Rectal smooth muscle tissue (tissue), 1 donor: ENCODE data around the gene LSM12.
"Not testable (repeated sequence)": the region's sequence is repeated elsewhere in the genome, so short reads cannot be mapped to it uniquely, and the experiment has no call there.

Experiments
- H3K27ac ChIP-seq: one replicate; pipeline ENCODE4 v1.7.0; 2013; ENCODE audit warnings: low read depth, low read length, inconsistent platforms
- H3K27me3 ChIP-seq: one replicate; pipeline ENCODE4 v1.7.0; 2013; ENCODE audit warnings: low read length; ENCODE audit not compliant: control insufficient read depth, insufficient read depth
- H3K36me3 ChIP-seq: one replicate; pipeline ENCODE4 v1.7.0; 2013; ENCODE audit warnings: low read length; ENCODE audit not compliant: control insufficient read depth, insufficient read depth
- H3K4me1 ChIP-seq: one replicate; pipeline ENCODE4 v1.7.0; 2013; ENCODE audit warnings: low read length; ENCODE audit not compliant: control insufficient read depth, insufficient read depth
- H3K4me3 ChIP-seq: one replicate; pipeline ENCODE4 v1.7.0; 2013; ENCODE audit warnings: low read length
- H3K9ac ChIP-seq: one replicate; pipeline ENCODE4 v1.7.0; 2013; ENCODE audit warnings: low read length

Gene LSM12

GRCh38 chr17:44004077-44004760, 62.3 kb downstream of the LSM12 start, which contains the start of gene NAGS:
Gene NAGS, plus strand, starts transcription at chr17:44004622. Its CDS starts 42 bp downstream, at chr17:44004664.
- Histone ChIP-seq H3K4me1 (peaks cover 8% of the 10 kb centered on the region), H3K27me3 (peaks cover 12% of the 10 kb centered on the region), H3K36me3 (no peaks in the 10 kb centered on the region), H3K27ac (no peak within 1 kb of the TSS), H3K9ac (peak within 1 kb of the TSS; percentile 8), H3K4me3 (peak within 1 kb of the TSS; percentile 29)

GRCh38 chr17:44002141-44002848, 64.2 kb downstream of the LSM12 start:
- Histone ChIP-seq H3K9ac (no peak overlapping the region), H3K4me1 (peaks cover 3% of the 10 kb centered on the region), H3K27ac (no peak overlapping the region), H3K4me3 (no peak overlapping the region), H3K27me3 (peaks cover 12% of the 10 kb centered on the region), H3K36me3 (no peaks in the 10 kb centered on the region)

- no peaks in the 10 kb centered on the region for H3K4me1 ChIP-seq
- H3K27me3 ChIP-seq, result peaks cover 12% of the 10 kb centered on the region
- H3K27ac ChIP-seq, result no peak overlapping the region
- H3K36me3 ChIP-seq, result no peaks in the 10 kb centered on the region
- H3K4me3 ChIP-seq, result no peak overlapping the region
- no peak overlapping the region for H3K9ac ChIP-seq
Observed at GRCh38 chr17:44001461-44001920, 65.0 kb downstream of the LSM12 start.

GRCh38 chr17:44000871-44001460, 65.5 kb downstream of the LSM12 start:
- Histone ChIP-seq H3K4me1 (no peaks in the 10 kb centered on the region), H3K27me3 (peaks cover 12% of the 10 kb centered on the region), H3K27ac (no peak overlapping the region), H3K9ac (no peak overlapping the region), H3K4me3 (no peak overlapping the region), H3K36me3 (no peaks in the 10 kb centered on the region)

- Histone ChIP-seq H3K4me1 (no peaks in the 10 kb centered on the region), H3K27me3 (peaks cover 5% of the 10 kb centered on the region), H3K27ac (no peak overlapping the region), H3K4me3 (no peak overlapping the region), H3K36me3 (no peaks in the 10 kb centered on the region), H3K9ac (no peak overlapping the region)
Observed at GRCh38 chr17:44000141-44000860, 66.2 kb downstream of the LSM12 start.

- Histone ChIP-seq H3K27me3 (peaks cover 3% of the 10 kb centered on the region), H3K27ac (no peak overlapping the region), H3K4me3 (no peak overlapping the region), H3K4me1 (no peaks in the 10 kb centered on the region), H3K36me3 (no peaks in the 10 kb centered on the region), H3K9ac (no peak overlapping the region)
Observed at GRCh38 chr17:43999024-43999423, 67.4 kb downstream of the LSM12 start.

GRCh38 chr17:43998552-43998951, 67.9 kb downstream of the LSM12 start:
- Histone ChIP-seq H3K27me3 (peaks cover 3% of the 10 kb centered on the region), H3K4me1 (no peaks in the 10 kb centered on the region), H3K4me3 (no peak overlapping the region), H3K9ac (no peak overlapping the region), H3K36me3 (no peaks in the 10 kb centered on the region), H3K27ac (no peak overlapping the region)

GRCh38 chr17:43997180-43997579, 69.3 kb downstream of the LSM12 start:
- not testable (repeated sequence) for H3K9ac ChIP-seq, H3K36me3 ChIP-seq, H3K4me3 ChIP-seq, H3K27me3 ChIP-seq, H3K27ac ChIP-seq, H3K4me1 ChIP-seq

- no peaks in the 10 kb centered on the region for H3K36me3 ChIP-seq
- H3K27me3 ChIP-seq, result peaks cover 3% of the 10 kb centered on the region
- no peak overlapping the region for H3K4me3 ChIP-seq
- no peaks in the 10 kb centered on the region for H3K4me1 ChIP-seq
- H3K9ac ChIP-seq, result no peak overlapping the region
- H3K27ac ChIP-seq, result no peak overlapping the region
Observed at GRCh38 chr17:43995150-43995471, 71.4 kb downstream of the LSM12 start.

- Histone ChIP-seq H3K9ac (no peak overlapping the region), H3K36me3 (no peaks in the 10 kb centered on the region), H3K4me3 (peak overlapping the region; percentile 26)
Observed at GRCh38 chr17:43994272-43995149, 72.0 kb downstream of the LSM12 start.

GRCh38 chr17:43992641-43993040, 73.8 kb downstream of the LSM12 start:
- peaks cover 6% of the 10 kb centered on the region for H3K27me3 ChIP-seq
- no peaks in the 10 kb centered on the region for H3K4me1 ChIP-seq
- H3K36me3 ChIP-seq, result no peaks in the 10 kb centered on the region
- H3K9ac ChIP-seq, result no peak overlapping the region
- H3K4me3 ChIP-seq, result no peak overlapping the region
- no peak overlapping the region for H3K27ac ChIP-seq

More at GRCh38 chr17:43994272-43995149, 72.0 kb downstream of the LSM12 start:
- Histone ChIP-seq H3K4me1 (no peaks in the 10 kb centered on the region), H3K27ac (no peak overlapping the region), H3K27me3 (peaks cover 3% of the 10 kb centered on the region)
